GM18508 (cell line): ENCODE data around the gene SASH3.
A peak's percentile ranks its signal among the peaks of the same experiment; 100 is the strongest.
"Not testable (repeated sequence)": the region's sequence is repeated elsewhere in the genome, so short reads cannot be mapped to it uniquely, and the experiment has no call there.

ENCODE experiments used
- ATAC-seq: cut with Tn5 transposase; IDR thresholded peaks from one replicate; pipeline ENCODE4 v1.9.1; 2021; ENCODE audit warnings: moderate number of reproducible peaks; ENCODE audit not compliant: insufficient read depth, unreplicated experiment

Gene SASH3

DNA sequence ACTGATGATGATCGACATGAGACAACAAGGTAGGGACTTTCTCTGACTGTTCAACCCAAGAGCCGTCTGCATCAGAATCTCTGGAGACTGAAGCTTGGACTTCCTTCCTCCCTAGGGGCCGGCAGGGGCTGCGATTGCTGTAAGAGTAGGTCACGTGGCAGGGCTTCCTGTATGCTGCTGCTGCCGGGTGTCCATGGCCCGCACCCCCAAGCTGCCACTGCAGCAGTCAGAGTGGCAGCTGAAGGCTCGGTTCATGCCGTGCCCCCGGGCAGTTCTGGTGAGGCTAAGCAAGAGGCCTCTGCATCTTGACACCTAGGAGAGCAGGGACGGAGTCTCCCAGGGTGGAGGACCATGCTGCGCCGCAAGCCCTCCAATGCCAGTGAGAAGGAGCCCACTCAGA lies at the start of gene SASH3:
SASH3 (plus strand) TSS at position 203 of the 400 bp plus-strand sequence; CDS start at position 352, 149 bp downstream.
- peak; percentile 24 for ATAC-seq

DNA sequence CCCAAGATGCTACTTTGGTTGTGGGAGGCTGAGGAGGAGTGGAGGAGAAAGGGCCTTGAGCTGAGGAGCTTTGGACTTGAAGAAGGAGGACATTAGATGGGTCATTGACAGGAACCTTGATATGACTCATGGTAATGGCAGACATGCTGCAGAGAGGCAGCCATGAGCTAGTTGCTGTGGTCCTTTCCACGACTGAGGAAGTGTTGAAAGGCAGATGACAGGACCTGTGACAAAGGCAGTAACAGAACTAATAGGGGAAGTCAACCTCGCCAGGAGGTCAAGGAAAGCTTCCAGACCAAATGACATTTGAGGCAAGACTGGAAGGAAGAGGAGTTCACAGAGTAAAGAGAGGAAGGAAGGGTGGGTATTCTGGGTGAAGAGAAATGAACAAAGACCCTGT lies 48.5 kb upstream of the SASH3 start:
- no peak for ATAC-seq

DNA sequence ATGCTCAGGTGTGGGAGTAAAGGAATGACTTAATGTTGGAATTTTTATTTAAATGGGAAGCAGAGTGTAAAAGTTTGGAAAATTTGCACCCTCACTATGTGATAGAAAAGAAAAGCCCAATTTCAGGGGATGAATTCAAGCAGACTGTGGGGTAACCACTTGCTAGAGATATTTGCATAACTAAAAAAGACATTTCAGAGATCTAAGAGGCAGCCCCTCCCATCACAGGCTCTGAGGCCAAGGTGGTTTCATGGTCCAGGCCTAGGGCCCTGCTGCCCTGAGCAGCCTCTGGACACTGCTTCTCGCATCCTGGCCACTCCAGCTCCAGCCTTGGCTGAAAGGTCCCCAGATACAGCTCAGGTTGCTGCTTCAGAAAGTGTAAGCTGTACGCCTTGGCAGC lies 46.9 kb upstream of the SASH3 start:
- ATAC-seq: no peak

DNA sequence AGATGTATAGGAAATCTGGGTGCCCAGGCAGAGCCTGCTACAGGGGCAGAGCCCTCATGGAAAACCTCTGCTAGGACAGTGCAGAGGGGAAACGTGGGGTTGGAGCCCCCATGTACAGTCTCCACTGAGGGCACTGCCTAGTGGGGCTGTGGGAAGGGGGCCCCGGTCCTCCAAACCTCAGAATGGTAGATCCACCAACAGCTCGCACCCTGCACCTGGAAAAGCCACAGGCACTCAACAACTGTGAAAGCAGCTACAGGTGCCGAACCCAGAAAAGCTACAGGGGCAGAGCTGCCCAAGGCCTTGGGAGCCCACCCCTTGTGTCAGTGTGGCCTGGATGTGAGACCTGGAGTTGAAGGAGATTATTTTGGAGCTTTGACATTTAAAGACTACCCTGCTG lies 46.4 kb upstream of the SASH3 start:
- no peak for ATAC-seq

DNA sequence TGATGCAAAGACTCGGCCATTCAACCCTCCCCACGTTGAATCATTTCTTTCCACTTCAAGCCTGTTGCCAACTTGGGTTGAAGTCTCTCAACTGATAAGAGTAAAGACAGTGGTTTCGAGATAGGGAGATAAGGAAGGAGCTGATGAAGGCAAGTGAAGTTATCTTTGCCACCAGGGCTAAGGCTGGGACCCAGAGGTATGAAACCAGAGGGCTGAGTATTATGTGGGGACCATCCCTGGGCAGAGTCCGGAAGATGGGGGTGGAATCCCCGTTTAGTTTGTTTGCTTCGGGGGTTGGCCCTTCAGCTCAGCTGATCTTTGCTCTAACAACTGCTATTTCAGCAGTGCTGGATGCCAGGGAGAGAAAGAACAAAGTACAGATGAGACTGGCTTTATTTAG lies 43.3 kb upstream of the SASH3 start:
- ATAC-seq: no peak

DNA sequence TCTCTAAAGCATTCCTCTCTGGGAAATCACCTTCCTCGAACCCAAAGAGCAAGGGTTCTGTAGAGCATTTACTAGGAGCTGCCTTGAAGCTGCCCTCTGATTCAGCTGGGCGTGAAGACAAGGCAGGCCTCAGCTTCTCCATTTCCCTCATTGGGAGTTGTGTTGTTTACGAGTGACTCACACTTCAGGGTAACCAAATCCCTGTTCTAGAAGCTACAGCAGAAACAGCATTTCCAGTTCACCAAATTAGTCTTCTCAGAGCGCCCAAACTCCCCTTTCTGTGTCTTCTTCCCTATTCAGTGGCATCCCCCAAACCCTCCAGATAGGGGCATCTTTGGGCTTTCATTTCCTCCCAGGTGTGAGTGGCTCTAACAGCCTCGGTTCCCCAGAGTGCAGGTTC lies 41.8 kb upstream of the SASH3 start:
- ATAC-seq: no peak

DNA sequence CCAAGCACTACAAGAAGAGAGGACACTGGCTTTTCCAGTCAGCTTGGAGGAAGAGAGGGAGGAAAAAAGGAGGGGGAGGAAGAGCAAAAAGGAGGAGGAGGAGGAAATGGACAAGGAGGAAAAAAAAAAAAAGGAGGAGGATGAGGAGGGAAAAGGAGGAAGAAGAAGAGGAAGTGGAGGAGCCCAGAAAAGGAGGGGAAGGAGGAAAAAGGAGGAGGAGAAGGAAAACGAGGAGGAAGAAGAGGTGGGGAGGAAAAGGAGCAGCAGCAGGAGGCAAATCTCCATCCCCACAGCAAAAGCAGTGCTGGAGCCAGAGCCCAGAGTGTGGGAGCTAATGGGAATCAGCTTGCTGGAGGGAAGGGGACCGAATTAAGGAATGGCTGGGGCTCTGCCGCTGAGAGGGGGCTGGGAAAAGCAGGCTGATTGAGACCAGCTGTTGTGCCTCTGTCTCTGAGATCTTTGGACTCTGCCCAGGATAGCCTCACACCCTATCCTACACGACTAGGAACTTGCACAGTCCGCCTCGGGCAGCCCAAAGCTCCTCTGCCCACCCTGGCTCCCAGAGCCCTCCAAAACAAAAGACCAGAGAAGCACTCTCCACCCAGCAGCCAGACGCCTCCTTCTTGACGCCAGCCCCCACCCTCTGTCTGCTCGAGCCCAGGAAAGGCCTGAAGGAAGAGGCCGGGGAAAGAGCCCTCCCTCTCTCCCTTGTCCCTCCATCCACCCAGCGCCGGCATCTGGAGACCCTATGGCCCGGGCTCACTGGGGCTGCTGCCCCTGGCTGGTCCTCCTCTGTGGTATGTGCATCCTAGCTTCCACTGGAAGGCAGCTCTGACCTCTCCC lies 41.1 kb upstream of the SASH3 start, which contains the start of gene XPNPEP2:
XPNPEP2 (plus strand) TSS at position 514 of the 843 bp plus-strand sequence; CDS start at position 749, 235 bp downstream.
- ATAC-seq: no peak

DNA sequence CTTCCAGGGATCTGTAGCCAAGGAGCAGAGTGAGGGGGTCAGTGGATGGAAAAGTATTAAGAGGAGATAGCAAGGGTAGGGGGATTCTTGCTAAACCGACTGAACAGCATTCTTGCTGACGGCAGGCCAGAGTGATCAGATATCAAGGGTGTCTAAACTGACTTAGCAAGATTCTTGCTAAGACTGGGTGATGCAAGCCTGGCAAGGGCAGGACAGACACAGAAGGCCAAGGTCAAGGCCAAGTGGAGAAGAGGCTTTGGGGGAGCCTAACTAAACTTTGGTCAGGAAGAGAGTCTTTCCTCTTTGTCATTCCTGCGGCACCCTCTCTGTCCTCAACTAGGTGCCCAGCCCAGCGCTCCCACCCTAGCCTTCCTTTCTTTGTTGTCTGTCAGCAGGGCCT lies 40.2 kb upstream of the SASH3 start:
- no peak for ATAC-seq

DNA sequence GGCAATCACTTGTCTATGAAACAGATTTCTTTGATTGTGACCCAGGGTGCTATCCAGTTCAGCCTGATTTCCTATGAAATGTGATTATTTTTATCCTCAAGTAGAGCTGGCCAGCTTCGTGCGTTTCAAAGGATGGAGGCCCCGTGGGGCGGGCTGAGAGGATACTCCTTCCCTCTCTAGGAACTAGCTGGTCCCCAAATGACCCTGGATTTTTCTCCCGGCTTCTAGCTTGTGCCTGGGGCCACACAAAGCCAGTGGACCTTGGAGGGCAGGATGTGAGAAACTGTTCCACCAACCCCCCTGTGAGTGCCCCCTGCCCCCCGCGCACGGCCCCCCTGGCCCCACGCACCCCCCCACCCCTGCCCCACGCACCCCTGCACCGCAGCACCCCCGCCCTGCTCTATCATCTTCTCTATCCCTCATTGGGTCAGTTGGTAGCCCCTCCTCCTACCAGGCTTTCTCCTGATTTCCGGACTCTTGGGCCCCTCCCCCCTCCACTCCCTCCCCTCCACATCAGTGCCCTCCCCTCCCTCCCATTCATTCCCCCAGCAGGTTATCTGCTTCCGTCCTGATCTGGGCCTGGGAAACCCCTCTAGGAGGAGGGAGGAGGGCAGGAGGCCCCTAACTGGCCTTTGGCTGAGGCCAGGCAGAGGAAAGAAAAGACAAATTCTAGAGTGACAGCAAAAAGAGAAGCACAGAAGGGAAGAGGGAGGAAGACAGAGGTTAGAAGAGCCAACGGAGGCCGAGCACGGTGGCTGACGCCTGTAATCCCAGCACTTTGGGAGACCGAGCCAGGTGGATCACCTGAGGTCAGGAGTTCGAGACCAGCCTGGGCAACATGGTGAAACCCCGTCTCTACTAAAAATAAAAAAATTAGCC lies 37.6 kb upstream of the SASH3 start:
- ATAC-seq: no peak

DNA sequence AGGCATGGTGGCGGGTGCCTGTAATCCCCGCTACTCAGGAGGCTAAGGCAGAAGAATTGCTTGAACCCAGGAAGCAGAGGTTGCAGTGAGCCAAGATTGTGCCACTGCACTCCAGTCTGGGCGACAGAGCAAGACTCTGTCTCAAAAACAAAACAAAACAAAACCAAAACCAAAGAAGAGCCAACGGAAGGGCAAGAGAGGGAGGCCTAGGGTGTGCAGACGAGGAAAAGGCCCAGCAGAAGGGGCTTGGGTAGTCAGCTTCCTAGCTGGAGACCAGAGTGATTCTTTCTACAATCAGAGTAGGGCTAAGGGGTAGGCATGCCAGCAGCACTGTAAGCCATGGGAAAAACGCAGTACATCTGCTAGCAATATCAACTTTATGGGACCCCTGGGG lies 37.0 kb upstream of the SASH3 start:
- not testable (repeated sequence) for ATAC-seq

DNA sequence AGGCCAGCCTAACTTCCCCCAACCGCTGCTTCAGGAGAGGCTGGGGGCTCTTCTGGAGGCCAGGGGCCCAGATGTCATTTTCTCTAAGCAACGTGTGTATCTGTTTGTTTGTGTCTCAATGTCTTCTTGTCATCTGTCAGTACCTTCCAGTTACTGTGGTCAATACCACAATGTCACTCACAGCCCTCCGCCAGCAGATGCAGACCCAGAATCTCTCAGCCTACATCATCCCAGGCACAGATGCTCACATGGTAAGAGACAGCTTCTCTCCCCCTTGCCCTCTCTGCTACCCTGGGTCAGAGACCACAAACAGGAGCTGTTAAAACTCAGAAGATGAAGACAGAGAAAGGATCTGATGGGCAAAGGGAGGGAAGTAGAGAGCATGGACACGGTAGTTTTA lies 35.9 kb upstream of the SASH3 start:
- ATAC-seq: no peak

DNA sequence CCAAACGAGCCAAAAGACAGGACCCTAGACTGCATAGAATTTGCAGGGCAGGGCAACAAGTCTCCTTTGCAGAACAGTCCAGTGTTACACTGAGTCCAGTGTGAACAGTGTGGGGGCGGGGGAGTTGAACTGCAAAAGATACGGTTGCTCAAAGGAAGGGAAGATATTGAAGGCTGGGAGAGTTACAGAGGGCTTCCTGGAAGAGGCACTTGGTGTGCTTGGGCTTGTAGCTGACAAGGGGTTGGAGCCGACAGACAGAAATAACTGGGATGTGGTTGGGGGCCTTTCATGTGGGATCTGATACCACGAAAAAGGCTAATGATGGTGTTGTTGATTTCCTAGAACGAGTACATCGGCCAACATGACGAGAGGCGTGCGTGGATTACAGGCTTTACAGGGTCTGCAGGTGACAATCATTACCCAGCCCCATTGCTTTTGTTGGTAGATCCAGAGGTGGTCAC lies 34.9 kb upstream of the SASH3 start:
- ATAC-seq: no peak

DNA sequence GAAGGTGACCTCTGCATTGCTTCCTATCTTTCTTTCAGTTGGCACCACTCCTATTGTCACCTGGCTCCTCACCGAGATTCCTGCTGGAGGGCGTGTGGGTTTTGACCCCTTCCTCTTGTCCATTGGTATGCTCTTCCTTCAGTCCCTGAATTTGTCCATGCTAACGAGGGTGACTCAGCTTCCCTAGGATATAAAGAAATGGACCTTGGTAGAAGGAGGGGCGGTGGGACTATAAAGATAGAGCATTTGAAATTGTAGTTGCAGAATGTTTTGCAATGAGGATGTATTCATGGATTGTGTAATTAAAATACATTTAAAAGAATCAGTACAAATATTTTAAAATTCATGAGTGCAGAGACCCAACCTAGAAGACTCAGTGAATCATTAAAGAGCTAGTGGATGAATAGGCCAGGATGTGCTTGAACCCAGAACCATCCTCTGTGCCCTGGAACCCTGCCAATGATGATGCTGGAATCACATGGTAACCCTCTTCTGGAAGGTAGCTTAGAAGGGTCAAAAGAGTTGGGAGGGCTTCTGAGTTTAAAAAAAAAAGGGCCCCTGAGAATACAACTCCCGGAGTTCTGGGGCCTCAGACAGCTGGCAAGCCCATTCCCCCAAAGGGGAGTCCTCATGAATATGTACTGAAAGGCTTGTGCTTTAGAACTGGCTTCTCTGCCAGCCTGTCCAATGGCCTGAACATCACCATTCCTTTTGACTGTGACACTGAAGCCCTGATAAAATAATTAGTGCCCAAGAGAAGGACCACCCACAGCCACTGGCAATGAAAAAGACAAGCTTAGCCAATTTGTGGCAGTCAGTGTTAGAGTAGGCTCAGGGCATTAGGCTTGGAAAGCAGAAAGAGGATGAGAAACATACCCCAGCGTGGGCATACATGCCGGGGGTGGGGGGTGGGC lies 32.9 kb upstream of the SASH3 start:
- no peak for ATAC-seq

DNA sequence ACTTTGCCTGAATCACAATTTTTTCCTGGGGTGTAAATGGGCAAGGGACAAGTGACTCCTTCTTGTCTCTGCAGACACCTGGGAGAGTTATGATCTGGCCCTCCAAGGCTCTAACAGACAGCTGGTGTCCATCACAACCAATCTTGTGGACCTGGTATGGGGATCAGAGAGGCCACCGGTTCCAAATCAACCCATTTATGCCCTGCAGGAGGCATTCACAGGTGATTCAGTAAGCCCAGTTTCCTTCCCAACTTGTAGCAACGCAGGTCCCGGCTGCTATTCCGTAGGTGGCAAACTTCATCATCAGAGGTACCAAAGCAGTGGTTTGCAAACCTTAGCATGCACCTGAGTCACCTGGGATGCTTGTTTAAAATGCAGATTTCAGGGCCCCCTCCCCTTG lies 32.2 kb upstream of the SASH3 start:
- no peak for ATAC-seq

DNA sequence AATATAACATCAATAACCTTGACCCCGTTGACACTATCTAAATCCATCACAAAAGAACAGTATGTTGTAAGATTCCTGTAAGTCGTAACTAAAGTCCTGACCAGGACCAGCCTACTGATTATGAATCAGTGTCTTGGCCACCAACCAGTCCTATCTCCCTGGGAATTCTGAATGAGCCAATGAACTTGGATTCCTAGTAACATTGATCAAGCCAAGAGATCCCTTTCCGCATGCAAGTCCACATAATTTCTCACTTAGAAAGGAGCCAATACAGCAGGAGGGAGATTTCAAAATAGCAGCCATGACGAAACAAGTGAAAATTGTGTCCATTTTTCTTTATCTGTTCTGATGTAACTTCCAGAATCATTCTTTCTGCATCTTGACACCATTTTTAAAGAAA lies 31.4 kb upstream of the SASH3 start:
- no peak for ATAC-seq

DNA sequence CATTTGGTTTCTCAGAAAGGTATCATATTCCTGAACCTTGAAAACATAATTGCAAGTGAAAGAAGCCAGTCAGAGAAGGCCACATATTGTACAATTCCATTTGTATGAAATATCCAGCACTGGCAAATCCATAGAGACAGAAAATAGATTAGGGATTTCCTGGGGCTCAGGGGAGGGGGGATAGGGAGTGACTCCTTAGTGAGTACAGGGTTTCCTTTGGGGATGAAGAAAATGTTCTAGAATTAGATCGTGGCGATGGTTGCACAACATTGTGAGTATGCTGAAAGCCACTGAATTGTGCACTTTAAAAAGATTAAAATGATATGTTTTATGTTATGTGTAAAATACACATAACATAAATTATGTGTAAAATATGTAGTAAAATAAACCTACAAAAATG lies 30.7 kb upstream of the SASH3 start:
- ATAC-seq: no peak

DNA sequence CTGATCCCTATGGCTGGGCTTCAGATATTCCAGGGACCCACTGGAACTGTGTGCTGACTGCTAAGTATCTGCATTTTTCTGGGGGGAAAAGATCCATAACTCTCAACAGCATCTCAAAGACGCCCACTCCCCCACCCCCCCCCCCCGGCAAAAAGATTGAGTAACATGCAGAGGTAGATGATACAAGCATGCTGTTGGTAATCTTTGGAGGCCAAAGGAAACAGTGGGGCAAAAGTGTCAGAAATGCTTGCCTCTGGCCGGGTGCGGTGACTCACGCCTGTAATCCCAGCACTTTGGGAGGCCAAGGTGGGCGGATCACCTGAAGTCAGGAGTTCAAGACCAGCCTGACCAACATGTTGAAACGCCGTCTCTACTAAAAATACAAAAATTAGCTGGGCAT lies 28.8 kb upstream of the SASH3 start:
- no peak for ATAC-seq

DNA sequence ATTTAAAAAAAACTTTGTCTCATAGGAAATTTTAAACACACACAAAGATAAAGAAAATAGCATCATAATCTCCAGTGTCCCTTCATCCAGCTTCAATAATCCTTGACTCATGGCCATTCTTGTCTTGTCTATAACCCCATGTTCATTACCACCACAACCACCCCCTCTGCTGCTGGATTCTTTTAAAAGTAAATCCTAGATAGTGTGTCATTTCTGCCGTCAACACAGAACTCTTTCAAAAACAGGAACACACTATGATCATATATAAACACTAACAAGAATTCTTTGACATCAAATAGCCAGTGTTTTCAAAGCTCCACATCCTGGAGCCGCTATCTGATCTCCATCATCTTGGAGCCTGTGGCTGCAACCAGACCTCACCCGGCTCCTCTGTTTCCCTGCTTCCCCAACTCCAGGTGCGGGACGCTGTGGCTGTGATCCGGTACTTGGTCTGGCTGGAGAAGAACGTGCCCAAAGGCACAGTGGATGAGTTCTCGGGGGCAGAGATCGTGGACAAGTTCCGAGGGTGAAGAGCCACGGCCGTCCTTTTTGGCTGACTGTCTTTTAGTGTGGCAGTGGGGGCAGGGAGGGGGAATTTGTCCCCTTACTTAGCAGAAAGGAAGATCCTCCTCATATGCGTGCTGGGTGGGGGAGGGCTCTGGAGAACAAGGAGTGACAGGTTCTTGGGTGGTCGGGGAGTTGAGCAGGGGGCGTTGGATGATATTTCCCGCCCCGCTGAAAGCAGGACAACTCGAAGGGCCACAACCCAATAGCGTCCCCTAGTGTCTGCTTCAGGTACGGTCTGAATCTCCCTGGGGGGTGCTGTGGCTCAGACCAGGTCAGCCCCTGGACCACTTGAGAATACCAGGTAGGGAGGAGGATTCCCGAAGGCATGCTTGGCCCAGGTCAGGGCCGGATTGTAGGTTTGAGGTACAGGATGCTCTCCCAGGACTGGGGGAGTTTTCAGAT lies 25.4 kb upstream of the SASH3 start:
- no peak for ATAC-seq
